LNCAP (cell line): ENCODE measurements around the gene NCKAP5.
A peak's percentile ranks its signal among the peaks of the same experiment; 100 is the strongest.

Experiments
- TF ChIP-seq, protein P1 (sequence below): fragments of 450-650 bp; IDR thresholded peaks from 2 replicates; pipeline ENCODE4 v1.5.1; 2017; ENCODE audit warnings: mild to moderate bottlenecking

Gene NCKAP5

DNA sequence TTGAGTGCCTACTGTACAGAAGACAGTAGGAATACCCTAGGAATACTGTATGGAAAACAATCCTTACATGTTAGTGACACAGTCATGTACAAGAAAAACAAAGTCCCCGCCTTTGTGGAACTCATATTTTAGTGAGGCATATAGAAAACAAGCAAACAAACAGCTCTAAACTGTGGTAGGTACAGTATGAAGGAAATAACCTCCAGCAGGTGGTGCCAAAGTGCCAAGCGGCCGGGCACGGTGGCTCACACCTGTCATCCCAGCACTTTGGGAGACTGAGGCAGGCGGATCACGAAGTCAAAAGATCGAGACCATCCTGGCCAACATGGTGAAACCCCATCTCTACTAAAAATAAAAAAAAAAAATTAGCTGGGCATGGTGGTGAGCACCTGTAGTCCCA lies 48.6 kb downstream of the NCKAP5 start:
- TF ChIP-seq, protein P1, sequence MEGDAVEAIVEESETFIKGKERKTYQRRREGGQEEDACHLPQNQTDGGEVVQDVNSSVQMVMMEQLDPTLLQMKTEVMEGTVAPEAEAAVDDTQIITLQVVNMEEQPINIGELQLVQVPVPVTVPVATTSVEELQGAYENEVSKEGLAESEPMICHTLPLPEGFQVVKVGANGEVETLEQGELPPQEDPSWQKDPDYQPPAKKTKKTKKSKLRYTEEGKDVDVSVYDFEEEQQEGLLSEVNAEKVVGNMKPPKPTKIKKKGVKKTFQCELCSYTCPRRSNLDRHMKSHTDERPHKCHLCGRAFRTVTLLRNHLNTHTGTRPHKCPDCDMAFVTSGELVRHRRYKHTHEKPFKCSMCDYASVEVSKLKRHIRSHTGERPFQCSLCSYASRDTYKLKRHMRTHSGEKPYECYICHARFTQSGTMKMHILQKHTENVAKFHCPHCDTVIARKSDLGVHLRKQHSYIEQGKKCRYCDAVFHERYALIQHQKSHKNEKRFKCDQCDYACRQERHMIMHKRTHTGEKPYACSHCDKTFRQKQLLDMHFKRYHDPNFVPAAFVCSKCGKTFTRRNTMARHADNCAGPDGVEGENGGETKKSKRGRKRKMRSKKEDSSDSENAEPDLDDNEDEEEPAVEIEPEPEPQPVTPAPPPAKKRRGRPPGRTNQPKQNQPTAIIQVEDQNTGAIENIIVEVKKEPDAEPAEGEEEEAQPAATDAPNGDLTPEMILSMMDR, result peak; percentile 56

DNA sequence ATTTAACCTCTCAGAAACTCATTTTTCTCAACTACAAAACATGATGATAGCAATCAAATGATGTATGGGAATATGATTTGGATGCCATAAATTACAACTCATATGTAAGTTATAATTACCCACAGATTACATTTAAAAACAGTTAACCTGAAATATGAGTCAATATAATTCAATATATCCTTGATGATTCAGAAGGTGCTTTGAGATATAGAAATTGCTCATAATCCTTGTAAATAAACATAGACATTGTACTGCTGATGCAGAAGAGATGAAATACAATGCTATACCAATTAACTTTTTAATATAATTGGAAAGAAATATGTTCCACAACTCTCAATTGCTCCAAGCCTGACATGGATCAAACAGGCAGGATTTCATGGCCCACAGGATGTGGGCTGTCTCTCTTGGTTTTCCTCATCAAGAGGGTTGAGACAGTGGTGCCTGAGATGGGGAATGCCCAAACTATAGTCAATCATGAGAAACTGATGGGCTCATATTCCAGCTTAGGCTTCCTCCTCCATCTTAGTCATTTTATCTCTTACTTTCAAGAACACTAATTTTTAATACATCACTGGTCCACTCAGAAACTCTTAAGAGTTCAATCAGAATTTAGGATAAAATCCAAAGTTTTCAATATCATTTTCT lies 49.4 kb downstream of the NCKAP5 start:
- TF ChIP-seq, protein P1, result no peak

DNA sequence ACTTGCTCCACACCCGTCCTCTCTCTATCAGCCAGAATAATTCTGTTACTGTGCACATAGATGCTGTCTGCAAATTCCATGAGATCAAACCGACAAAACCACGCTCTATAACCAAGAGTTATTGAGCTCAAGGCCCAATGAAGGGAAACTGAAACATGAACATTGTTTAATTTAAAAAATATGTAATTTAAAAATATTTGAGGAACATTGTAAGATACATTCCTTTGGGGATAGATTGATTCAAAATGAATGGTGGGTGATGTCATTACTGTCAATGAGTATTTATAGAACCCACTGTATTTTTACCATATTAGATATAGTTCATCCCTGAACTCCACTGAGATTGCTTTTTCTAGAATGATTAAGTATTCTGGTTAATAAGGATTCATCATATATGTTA lies 50.4 kb downstream of the NCKAP5 start:
- TF ChIP-seq, protein P1, result no peak

DNA sequence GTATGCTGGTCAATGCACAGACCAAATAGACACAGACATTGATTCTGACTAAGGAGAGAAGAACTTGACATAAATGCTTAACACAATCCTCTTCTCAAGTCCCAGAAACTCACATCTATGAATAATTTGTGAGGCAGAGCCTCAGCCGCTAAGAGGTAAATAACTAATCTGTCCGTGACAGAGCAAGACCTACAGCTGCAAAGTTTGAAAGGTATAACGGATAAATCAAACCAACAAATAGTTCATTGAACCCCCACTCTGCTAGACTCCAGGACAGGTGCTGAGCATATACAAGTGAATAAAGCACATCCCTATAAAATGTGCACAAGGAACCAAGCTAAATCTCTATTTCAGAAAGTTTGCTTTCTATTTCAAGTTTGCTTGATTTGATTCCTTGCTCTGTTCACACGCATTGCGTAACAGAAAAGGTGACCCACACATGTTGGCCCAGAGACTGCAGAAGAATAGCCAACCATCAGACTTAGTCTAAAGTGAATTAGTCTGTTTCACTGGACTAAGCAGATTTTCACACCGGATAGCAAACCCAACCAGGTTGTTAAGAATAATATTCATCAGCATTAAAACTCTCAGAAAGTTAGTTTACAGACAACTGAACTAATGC lies 51.7 kb downstream of the NCKAP5 start:
- TF ChIP-seq, protein P1, result no peak

- TF ChIP-seq, protein P1, result no peak
Measured at GRCh38 chr2:133515271-133515670, 53.0 kb downstream of the NCKAP5 start.

- TF ChIP-seq, protein P1, result no peak
Measured at GRCh38 chr2:133513893-133514292, 54.4 kb downstream of the NCKAP5 start.

GRCh38 chr2:133512121-133512520 lies 56.1 kb downstream of the NCKAP5 start:
- TF ChIP-seq, protein P1, result no peak

- TF ChIP-seq, protein P1, result no peak
Measured at GRCh38 chr2:133511679-133512078, 56.6 kb downstream of the NCKAP5 start.
